Neutrophil (primary cell): ENCODE results near the gene NR3C1.
A peak's percentile ranks its signal among the peaks of the same experiment; 100 is the strongest.

Experiments used
- H3K27ac ChIP-seq: fragments of 200-600 bp; sonication (generic); 2 replicates; pipeline ENCODE4 v1.5.1; 2016; ENCODE audit warnings: mild to moderate bottlenecking, moderate library complexity
- H3K27me3 ChIP-seq: fragments of 200-600 bp; sonication (generic); 2 replicates; pipeline ENCODE4 v1.6.0; 2016; ENCODE audit warnings: mild to moderate bottlenecking
- H3K36me3 ChIP-seq: fragments of 200-600 bp; sonication (generic); 2 replicates; pipeline ENCODE4 v1.5.1; 2017
- H3K4me1 ChIP-seq, 2 experiments: fragments of 200-600 bp in 1 of 2; sonication (generic) in 1 of 2; 1 replicate in 1 of 2; 2 replicates in 1 of 2; pipeline versions ENCODE4 v1.5.1 to v1.6.1; 2013 to 2016; ENCODE audit warnings: low read depth in 1 of 2, low read length in 1 of 2, mild to moderate bottlenecking in 1 of 2, moderate library complexity in 1 of 2; ENCODE audit not compliant: control insufficient read depth in 1 of 2, insufficient read depth in 1 of 2
- H3K4me3 ChIP-seq, 2 experiments: fragments of 200-600 bp in 1 of 2; sonication (generic) in 1 of 2; 1 replicate in 1 of 2; 2 replicates in 1 of 2; pipeline ENCODE4 v1.5.1; 2013 to 2016; ENCODE audit warnings: low read depth in 1 of 2, low read length in 1 of 2, mild to moderate bottlenecking in 1 of 2, moderate library complexity in 1 of 2
- H3K9me3 ChIP-seq: fragments of 200-600 bp; sonication (generic); 2 replicates; pipeline ENCODE4 v1.5.1; 2016
- TF ChIP-seq, protein P1 (sequence below): fragments of 200-600 bp; sonication (generic); IDR thresholded peaks from 2 replicates; pipeline ENCODE4 v1.5.1; 2016; ENCODE audit warnings: antibody characterized with exemption

NR3C1 gene

DNA sequence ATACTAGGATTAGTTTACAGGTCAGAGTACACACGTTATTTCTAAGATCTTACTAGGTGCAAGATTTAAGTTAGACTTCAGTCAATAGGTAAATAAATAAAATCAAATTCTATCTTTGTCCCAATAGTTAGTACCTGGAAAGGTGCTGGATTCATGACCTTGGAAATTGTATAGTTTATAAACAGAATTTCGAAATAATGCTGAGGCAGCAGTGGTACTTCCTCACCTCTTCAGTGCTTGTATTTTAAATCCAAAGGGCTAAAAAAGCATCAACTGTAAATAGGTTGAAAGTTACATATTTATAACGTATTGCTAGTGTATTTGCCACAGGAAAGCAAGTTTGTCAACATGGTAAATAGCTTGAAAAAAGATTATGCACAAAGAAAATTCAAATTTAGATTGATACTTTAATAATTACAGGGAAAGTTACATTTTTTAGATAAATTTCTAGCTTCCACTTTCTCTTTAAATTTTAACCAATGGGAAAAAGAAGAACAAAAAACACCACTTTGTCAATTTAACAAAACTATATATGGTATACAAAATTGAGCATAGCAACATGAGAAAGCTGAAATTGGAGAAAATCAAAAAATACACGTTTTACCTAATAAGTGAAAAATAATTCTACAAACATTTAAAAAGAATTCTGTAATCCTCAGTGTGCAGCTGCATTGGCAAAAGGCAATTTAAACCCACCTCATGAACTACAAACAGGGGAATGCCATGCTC lies 46.5 kb downstream of the NR3C1 start:
- Histone ChIP-seq H3K27ac (peak overlapping the region; percentile 62), H3K4me1 (peaks cover 7 to 17% of the 10 kb centered on the region in 2 experiments), H3K4me3 (no peak overlapping the region), H3K9me3 (no peaks in the 10 kb centered on the region), H3K36me3 (no peaks in the 10 kb centered on the region), H3K27me3 (no peaks in the 10 kb centered on the region)
- TF ChIP-seq, protein P1, sequence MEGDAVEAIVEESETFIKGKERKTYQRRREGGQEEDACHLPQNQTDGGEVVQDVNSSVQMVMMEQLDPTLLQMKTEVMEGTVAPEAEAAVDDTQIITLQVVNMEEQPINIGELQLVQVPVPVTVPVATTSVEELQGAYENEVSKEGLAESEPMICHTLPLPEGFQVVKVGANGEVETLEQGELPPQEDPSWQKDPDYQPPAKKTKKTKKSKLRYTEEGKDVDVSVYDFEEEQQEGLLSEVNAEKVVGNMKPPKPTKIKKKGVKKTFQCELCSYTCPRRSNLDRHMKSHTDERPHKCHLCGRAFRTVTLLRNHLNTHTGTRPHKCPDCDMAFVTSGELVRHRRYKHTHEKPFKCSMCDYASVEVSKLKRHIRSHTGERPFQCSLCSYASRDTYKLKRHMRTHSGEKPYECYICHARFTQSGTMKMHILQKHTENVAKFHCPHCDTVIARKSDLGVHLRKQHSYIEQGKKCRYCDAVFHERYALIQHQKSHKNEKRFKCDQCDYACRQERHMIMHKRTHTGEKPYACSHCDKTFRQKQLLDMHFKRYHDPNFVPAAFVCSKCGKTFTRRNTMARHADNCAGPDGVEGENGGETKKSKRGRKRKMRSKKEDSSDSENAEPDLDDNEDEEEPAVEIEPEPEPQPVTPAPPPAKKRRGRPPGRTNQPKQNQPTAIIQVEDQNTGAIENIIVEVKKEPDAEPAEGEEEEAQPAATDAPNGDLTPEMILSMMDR: no peak

DNA sequence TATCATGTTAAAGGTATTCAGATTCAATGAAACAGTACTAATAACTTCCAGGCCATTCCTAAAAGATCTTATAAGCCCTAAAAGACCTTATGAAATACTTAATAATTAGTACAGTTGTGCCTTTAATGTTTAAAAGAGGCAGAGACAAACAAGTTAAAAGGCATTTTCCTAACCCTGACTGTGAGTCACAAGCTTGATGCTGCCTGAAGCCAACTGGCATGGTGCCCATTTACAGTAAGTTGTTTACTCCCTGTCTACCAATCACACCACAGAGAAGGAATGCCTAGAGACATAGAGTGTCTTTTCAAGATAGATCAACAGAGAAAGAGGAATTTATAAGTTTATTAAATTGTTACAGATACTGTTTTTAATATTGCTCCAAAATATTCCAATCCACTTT lies 47.8 kb downstream of the NR3C1 start:
- H3K36me3 ChIP-seq: no peaks in the 10 kb centered on the region
- TF ChIP-seq, protein P1: no peak
- H3K4me1 ChIP-seq: peaks cover 19 to 30% of the 10 kb centered on the region in 2 experiments
- H3K4me3 ChIP-seq: no peak overlapping the region
- H3K27ac ChIP-seq: peak overlapping the region; percentile 22
- H3K9me3 ChIP-seq: no peaks in the 10 kb centered on the region
- no peaks in the 10 kb centered on the region for H3K27me3 ChIP-seq

DNA sequence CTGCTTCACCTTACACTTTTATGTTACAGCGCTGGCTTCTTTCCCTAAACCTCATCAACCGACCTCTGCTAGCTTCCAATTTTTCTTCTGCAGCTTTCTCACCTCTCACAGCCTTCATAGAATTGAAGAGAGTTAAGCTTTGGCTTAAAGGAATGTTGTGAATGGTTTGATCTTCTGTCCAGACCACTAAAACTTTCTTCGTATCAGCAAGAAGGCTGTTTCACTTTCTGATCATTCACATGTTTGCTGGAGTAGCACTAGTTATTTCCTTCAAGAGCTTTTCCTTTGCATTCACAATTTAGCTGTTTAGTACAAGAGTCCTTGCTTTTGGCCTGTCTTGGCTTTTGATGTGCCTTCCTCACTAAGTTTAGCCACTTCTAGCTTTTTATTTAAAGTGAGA lies 49.5 kb downstream of the NR3C1 start:
- H3K27ac ChIP-seq: peak overlapping the region; percentile 40
- peaks cover 36 to 47% of the 10 kb centered on the region in 2 experiments for H3K4me1 ChIP-seq

DNA sequence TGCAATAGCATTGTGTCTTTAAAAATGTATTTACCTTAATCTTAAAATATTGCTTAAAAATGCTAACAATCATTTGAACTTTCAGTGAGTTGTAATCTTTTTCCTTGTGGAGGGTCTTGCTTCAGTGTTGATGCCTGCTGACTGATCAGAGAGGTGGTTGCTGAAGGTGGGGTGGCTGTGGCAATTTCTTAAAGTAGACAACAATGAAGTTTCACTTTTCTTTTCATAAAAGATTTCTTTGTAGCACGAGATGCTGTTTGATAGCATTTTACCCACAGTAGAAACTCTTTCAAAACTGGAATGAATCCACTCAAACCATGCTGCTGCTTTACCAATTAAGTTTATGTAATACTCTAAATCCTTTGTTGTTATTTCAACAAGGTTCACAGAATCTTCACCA lies 50.8 kb downstream of the NR3C1 start:
- H3K27ac ChIP-seq: peak overlapping the region; percentile 40
- H3K4me1 ChIP-seq: peaks cover 42 to 60% of the 10 kb centered on the region in 2 experiments
- no peaks in the 10 kb centered on the region for H3K36me3 ChIP-seq
- no peaks in the 10 kb centered on the region for H3K27me3 ChIP-seq
- TF ChIP-seq, protein P1: no peak
- H3K9me3 ChIP-seq: no peaks in the 10 kb centered on the region
- no peak overlapping the region for H3K4me3 ChIP-seq

More for the DNA sequence above, 49.5 kb downstream of the NR3C1 start:
- Histone ChIP-seq H3K36me3 (no peaks in the 10 kb centered on the region), H3K9me3 (no peaks in the 10 kb centered on the region), H3K4me3 (no peak overlapping the region), H3K27me3 (no peaks in the 10 kb centered on the region)
- TF ChIP-seq, protein P1: no peak

DNA sequence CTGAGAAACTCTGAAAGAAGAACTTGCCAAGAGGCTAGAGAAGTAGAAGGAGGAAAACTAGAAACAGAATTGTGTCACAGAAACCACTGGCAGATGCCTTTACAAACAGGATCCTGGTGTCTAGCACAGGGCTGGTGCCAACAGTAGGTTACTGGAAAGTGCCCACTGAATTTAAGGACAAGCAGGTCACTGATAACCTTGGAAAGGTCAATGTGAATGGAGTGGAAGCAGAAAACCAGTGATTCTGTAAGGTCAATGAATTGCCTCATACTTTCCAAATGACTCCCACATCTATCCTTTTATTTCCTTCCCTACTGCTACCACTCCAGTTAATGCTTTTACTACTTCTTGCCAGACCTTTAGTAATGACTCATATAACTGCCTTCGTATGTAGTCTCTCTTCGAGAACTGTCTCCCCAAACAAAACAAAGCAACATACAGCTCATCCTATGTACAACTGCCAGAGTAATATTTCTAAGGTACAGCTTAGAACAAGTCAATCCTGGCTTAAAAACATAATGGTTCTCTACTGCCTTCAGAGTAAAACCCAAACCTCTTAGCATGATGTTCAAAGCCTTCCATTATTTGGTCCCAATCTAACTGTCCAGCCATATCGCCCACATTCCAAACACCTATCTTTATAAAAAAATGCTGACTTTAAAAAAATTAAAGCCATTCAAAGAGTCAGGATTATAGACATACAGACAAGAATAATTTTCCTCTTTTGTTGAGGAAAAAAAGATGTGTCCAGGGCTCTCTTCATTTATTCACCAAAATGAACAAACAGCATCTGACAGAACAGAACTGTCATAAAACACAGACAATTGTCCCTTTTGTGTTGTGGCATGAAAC lies 52.5 kb downstream of the NR3C1 start:
- peak overlapping the region; percentile 76 for H3K27ac ChIP-seq
- peaks cover 54 to 68% of the 10 kb centered on the region in 2 experiments for H3K4me1 ChIP-seq
- no peaks in the 10 kb centered on the region for H3K36me3 ChIP-seq
- H3K9me3 ChIP-seq: no peaks in the 10 kb centered on the region
- H3K4me3 ChIP-seq: no peak overlapping the region
- TF ChIP-seq, protein P1: no peak
- H3K27me3 ChIP-seq: no peaks in the 10 kb centered on the region
